WTC11 (cell line): ENCODE measurements around the gene ZDHHC7. TPM values are rescaled to one million over a fixed set of nuclear protein-coding genes. Genes with fewer than 3 reads are reported as not detected.
A peak's percentile ranks its signal among the peaks of the same experiment; 100 is the strongest.

Experiments used
- ATAC-seq: fragments of 200-7000 bp; cut with Tn5 transposase; 2 replicates; pipeline ENCODE4 v1.10.0; 2021; ENCODE audit warnings: mild to moderate bottlenecking, moderate library complexity
- CTCF ChIA-PET: fragments of 300-600 bp; sonication (Branson Sonifier 250); formaldehyde crosslinking; loops from one replicate; lab custom pipeline; 2021; ENCODE audit warnings: antibody characterized with exemption; lab: Charles Lee
- POLR2A ChIA-PET: fragments of 350-600 bp; sonication (Branson Sonifier 250); formaldehyde crosslinking; loops from one replicate; lab custom pipeline; 2021; ENCODE audit warnings: antibody characterized with exemption; lab: Charles Lee
- DNase-seq: peaks from one replicate; pipeline ENCODE4 v3.0.0; 2021; ENCODE audit warnings: low spot score
- H3K27ac Mint-ChIP-seq: 2 replicates; pipeline ENCODE4 v1.8.0; 2021; ENCODE audit warnings: mixed read lengths
- H3K27me3 Mint-ChIP-seq: 2 replicates; pipeline ENCODE4 v1.8.0; 2021; ENCODE audit warnings: low read depth, mild to moderate bottlenecking, moderate library complexity, mixed read lengths
- H3K36me3 Mint-ChIP-seq: 2 replicates; pipeline ENCODE4 v1.8.0; 2021; ENCODE audit warnings: mixed read lengths
- H3K4me1 Mint-ChIP-seq: 2 replicates; pipeline ENCODE4 v1.8.0; 2022; ENCODE audit warnings: mixed read lengths
- H3K4me3 Mint-ChIP-seq: 2 replicates; pipeline ENCODE4 v1.8.0; 2021; ENCODE audit warnings: mild to moderate bottlenecking, moderate library complexity, mixed read lengths
- H3K9me3 Mint-ChIP-seq: 2 replicates; pipeline ENCODE4 v1.8.0; 2021; ENCODE audit warnings: mixed read lengths
- AFF4 ChIP-seq: sonication (generic); formaldehyde crosslinking; IDR thresholded peaks from 2 replicates; pipeline ENCODE4 v1.8.1; 2023; ENCODE audit warnings: mild to moderate bottlenecking, missing genetic modification reagents, borderline replicate concordance
- CDX4 ChIP-seq: fragments of 250-450 bp; sonication (Bioruptor Pico); IDR thresholded peaks from 2 replicates; pipeline ENCODE4 v1.9.0; 2021; ENCODE audit warnings: moderate library complexity, mild to moderate bottlenecking, inconsistent platforms, borderline replicate concordance
- E2F1 ChIP-seq: sonication (generic); formaldehyde crosslinking; IDR thresholded peaks from 2 replicates; pipeline ENCODE4 v1.8.0; 2022; ENCODE audit warnings: mild to moderate bottlenecking, missing genetic modification reagents
- NFATC4 ChIP-seq: fragments of 250-450 bp; sonication (Bioruptor Pico); IDR thresholded peaks from 2 replicates; pipeline ENCODE4 v1.9.0; 2021; ENCODE audit warnings: mild to moderate bottlenecking
- SMAD3 ChIP-seq: sonication (generic); formaldehyde crosslinking; IDR thresholded peaks from 2 replicates; pipeline ENCODE4 v1.8.0; 2022; ENCODE audit warnings: missing genetic modification reagents, mild to moderate bottlenecking, borderline replicate concordance
- SP1 ChIP-seq: sonication (generic); formaldehyde crosslinking; conservative IDR thresholded peaks from 2 replicates; pipeline ENCODE4 v1.8.1; 2022; ENCODE audit warnings: missing genetic modification reagents
- USF1 ChIP-seq: sonication (generic); formaldehyde crosslinking; IDR thresholded peaks from 2 replicates; pipeline ENCODE4 v1.8.0; 2022; ENCODE audit warnings: mild to moderate bottlenecking, missing genetic modification reagents
- USF2 ChIP-seq: sonication (generic); formaldehyde crosslinking; IDR thresholded peaks from 2 replicates; pipeline ENCODE4 v1.8.1; 2023; ENCODE audit warnings: mild to moderate bottlenecking, missing genetic modification reagents, moderate library complexity
- ZBTB21 ChIP-seq: sonication (generic); formaldehyde crosslinking; IDR thresholded peaks from 2 replicates; pipeline ENCODE4 v1.8.1; 2023; ENCODE audit warnings: mild to moderate bottlenecking, missing genetic modification reagents, borderline replicate concordance
- ZNF416 ChIP-seq: fragments of 250-450 bp; sonication (Bioruptor Pico); IDR thresholded peaks from 2 replicates; pipeline ENCODE4 v1.9.0; 2021; ENCODE audit warnings: mild to moderate bottlenecking, inconsistent platforms
- ZSCAN18 ChIP-seq: fragments of 250-450 bp; sonication (Bioruptor Pico); IDR thresholded peaks from 2 replicates; pipeline ENCODE4 v2.1.2; 2022; ENCODE audit warnings: mild to moderate bottlenecking, moderate library complexity
- total RNA-seq: library from RNA; stranded (reverse); gene quantifications from 3 replicates; pipeline ENCODE4 v1.2.3, GENCODE V29; 2021
- TF ChIP-seq, protein P1 (sequence below): sonication (generic); formaldehyde crosslinking; IDR thresholded peaks from 2 replicates; pipeline ENCODE4 v1.8.1; 2022; ENCODE audit warnings: missing genetic modification reagents, borderline replicate concordance
- TF ChIP-seq, protein P2 (sequence below): sonication (generic); formaldehyde crosslinking; IDR thresholded peaks from 2 replicates; pipeline ENCODE4 v1.8.0; 2022; ENCODE audit warnings: mild to moderate bottlenecking, missing genetic modification reagents
- TF ChIP-seq, protein P3 (sequence below): sonication (generic); formaldehyde crosslinking; conservative IDR thresholded peaks from 2 replicates; pipeline ENCODE4 v1.8.1; 2023; ENCODE audit warnings: mild to moderate bottlenecking, low read depth, missing genetic modification reagents, moderate library complexity

ZDHHC7 gene
- total RNA-seq, 1 experiment from 2014 or later, result 38.7 TPM

GRCh38 chr16:85027349-85027957 is 16.1 kb upstream of the ZDHHC7 start, which contains the start of gene KIAA0513 (continued):
- TF ChIP-seq, protein P1, sequence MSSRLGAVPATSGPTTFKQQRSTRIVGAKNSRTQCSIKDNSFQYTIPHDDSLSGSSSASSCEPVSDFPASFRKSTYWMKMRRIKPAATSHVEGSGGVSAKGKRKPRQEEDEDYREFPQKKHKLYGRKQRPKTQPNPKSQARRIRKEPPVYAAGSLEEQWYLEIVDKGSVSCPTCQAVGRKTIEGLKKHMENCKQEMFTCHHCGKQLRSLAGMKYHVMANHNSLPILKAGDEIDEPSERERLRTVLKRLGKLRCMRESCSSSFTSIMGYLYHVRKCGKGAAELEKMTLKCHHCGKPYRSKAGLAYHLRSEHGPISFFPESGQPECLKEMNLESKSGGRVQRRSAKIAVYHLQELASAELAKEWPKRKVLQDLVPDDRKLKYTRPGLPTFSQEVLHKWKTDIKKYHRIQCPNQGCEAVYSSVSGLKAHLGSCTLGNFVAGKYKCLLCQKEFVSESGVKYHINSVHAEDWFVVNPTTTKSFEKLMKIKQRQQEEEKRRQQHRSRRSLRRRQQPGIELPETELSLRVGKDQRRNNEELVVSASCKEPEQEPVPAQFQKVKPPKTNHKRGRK (CRISPR knock-in tag), result no peak
- TF ChIP-seq USF2 (CRISPR knock-in tag) (peak; percentile 98), SP1 (CRISPR knock-in tag) (peak; percentile 92), USF1 (CRISPR knock-in tag) (peak; percentile 96)
- TF ChIP-seq, protein P2, sequence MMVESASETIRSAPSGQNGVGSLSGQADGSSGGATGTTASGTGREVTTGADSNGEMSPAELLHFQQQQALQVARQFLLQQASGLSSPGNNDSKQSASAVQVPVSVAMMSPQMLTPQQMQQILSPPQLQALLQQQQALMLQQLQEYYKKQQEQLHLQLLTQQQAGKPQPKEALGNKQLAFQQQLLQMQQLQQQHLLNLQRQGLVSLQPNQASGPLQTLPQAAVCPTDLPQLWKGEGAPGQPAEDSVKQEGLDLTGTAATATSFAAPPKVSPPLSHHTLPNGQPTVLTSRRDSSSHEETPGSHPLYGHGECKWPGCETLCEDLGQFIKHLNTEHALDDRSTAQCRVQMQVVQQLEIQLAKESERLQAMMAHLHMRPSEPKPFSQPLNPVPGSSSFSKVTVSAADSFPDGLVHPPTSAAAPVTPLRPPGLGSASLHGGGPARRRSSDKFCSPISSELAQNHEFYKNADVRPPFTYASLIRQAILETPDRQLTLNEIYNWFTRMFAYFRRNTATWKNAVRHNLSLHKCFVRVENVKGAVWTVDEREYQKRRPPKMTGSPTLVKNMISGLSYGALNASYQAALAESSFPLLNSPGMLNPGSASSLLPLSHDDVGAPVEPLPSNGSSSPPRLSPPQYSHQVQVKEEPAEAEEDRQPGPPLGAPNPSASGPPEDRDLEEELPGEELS (CRISPR knock-in tag), result no peak

DNA sequence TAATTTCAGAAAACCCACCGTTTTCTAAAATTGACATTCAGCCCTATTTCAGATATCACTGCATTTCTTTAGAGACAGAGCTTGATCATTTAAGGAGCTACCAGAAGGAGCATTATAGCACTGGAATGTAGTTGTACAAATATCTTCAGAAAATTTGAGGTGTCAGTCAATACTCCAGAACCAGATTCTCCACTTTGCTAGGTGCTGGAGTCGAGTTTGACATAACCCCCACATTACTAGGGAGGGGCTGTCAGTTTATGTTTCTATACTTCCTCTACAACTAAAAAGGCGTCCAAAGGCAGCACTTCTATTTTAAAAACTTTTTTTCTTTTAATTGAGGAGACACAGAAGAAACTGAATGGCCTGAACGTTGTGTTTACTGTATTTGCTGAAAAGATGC is 15.4 kb upstream of the ZDHHC7 start:
- DNase-seq (no peak), ATAC-seq (no peak)
- peaks cover 37% of the 10 kb centered on the region for H3K27me3 Mint-ChIP-seq
- CTCF ChIA-PET, result interaction anchor here (1.1 to 3.0 kb wide), 7 partner anchors 8 to 389 kb away, joined by 3 to 26 read pairs (median 6); no protein-coding TSS in a partner anchor
- H3K4me1 Mint-ChIP-seq, result peaks cover 21% of the 10 kb centered on the region
- H3K4me3 Mint-ChIP-seq, result peak overlapping the region; percentile 78
- H3K27ac Mint-ChIP-seq, result no peak overlapping the region
- no peaks in the 10 kb centered on the region for H3K9me3 Mint-ChIP-seq
- POLR2A ChIA-PET, result interaction anchor here (0.6 kb wide), 1 partner anchor 59 kb away, joined by 3 read pairs; no protein-coding TSS in a partner anchor
- H3K36me3 Mint-ChIP-seq, result no peaks in the 10 kb centered on the region
- TF ChIP-seq ZBTB21 (CRISPR knock-in tag) (no peak), ZNF416 (CRISPR knock-in tag) (no peak), E2F1 (no peak), AFF4 (CRISPR knock-in tag) (no peak), CDX4 (no peak), ZSCAN18 (CRISPR knock-in tag) (no peak), NFATC4 (no peak), SMAD3 (CRISPR knock-in tag) (no peak)
- TF ChIP-seq, protein P3, sequence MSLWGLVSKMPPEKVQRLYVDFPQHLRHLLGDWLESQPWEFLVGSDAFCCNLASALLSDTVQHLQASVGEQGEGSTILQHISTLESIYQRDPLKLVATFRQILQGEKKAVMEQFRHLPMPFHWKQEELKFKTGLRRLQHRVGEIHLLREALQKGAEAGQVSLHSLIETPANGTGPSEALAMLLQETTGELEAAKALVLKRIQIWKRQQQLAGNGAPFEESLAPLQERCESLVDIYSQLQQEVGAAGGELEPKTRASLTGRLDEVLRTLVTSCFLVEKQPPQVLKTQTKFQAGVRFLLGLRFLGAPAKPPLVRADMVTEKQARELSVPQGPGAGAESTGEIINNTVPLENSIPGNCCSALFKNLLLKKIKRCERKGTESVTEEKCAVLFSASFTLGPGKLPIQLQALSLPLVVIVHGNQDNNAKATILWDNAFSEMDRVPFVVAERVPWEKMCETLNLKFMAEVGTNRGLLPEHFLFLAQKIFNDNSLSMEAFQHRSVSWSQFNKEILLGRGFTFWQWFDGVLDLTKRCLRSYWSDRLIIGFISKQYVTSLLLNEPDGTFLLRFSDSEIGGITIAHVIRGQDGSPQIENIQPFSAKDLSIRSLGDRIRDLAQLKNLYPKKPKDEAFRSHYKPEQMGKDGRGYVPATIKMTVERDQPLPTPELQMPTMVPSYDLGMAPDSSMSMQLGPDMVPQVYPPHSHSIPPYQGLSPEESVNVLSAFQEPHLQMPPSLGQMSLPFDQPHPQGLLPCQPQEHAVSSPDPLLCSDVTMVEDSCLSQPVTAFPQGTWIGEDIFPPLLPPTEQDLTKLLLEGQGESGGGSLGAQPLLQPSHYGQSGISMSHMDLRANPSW (CRISPR knock-in tag), result no peak
